ENCODE data around the gene DNM1. TPM values are rescaled to one million over a fixed set of nuclear protein-coding genes. Genes with fewer than 3 reads are reported as not detected.
A peak's percentile ranks its signal among the peaks of the same experiment; 100 is the strongest.

DNM1 gene
- total RNA-seq, 1 experiment from 2014 or later, result 2.0 TPM

DNA sequence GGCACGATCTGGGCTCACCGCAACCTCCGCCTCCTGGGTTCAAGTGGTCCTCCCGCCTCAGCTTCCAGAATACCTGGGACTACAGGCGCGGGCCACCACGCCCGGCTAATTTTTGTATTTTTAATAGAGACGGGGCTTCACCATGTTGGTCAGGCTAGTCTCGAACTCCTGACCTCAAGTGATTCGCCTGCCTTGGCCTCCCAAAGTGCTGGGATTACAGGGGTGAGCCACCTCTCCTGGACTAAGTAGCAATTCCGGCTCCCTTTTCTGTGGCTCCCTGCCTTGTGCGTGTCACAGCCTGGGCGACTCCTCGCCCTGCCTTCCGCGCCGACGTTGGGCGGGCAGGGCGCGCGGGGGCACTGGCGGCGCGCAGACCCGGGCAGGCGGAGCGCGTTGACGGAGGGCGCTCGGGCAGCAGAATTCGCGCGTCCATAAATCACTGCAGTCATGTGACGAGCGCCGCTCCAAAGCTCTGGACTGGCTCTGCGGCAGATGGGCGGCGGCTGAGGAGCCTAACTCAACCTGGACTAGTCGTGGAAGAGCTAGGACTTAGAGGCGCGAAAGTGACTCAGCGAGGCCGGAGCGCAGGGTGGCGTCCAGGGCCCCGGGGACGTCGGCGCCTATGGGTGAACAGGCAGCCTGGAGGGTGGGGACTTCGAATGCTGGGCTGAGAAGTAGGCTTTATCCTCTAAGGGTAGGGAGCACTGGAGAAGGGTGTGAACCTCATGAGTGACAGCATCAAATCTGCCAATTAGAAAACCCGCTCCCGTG lies 10.4 kb upstream of the DNM1 start:
- TF ChIP-seq, protein P1, sequence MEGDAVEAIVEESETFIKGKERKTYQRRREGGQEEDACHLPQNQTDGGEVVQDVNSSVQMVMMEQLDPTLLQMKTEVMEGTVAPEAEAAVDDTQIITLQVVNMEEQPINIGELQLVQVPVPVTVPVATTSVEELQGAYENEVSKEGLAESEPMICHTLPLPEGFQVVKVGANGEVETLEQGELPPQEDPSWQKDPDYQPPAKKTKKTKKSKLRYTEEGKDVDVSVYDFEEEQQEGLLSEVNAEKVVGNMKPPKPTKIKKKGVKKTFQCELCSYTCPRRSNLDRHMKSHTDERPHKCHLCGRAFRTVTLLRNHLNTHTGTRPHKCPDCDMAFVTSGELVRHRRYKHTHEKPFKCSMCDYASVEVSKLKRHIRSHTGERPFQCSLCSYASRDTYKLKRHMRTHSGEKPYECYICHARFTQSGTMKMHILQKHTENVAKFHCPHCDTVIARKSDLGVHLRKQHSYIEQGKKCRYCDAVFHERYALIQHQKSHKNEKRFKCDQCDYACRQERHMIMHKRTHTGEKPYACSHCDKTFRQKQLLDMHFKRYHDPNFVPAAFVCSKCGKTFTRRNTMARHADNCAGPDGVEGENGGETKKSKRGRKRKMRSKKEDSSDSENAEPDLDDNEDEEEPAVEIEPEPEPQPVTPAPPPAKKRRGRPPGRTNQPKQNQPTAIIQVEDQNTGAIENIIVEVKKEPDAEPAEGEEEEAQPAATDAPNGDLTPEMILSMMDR (IDR thresholded peaks at IDR 0.05; ENCODE audit: unreplicated experiment), result no peak
- intact Hi-C loops (cut with micrococcal nuclease), result loop anchor here (5.0 kb wide), 1 partner anchor 65 kb away; the partner anchor contains the start of gene PTGES2
- H3K36me3 Mint-ChIP-seq (ENCODE audit: insufficient read depth, unreplicated experiment), result peaks cover 23% of the 10 kb centered on the region
- CTCF ChIA-PET, result interaction anchor here (0.6 to 1.1 kb wide), 3 partner anchors 9 to 80 kb away, joined by 3 to 4 read pairs (median 3); no protein-coding TSS in a partner anchor
- peak; percentile 79 for DNase-seq (ENCODE audit: unreplicated experiment)
- H3K4me1 Mint-ChIP-seq (ENCODE audit: insufficient read depth, unreplicated experiment), result peaks cover 4% of the 10 kb centered on the region
- no peaks in the 10 kb centered on the region for H3K9me3 Mint-ChIP-seq (ENCODE audit: unreplicated experiment)
- no peaks in the 10 kb centered on the region for H3K27me3 Mint-ChIP-seq (ENCODE audit: insufficient read depth, unreplicated experiment)
- peak overlapping the region; percentile 93 for H3K27ac Mint-ChIP-seq (ENCODE audit: low read depth, unreplicated experiment)
- POLR2A ChIA-PET, result interaction anchor here (0.6 to 2.0 kb wide), 5 partner anchors 24 to 443 kb away, joined by 3 to 7 read pairs (median 4); no protein-coding TSS in a partner anchor
- BruUV-seq (replicated peaks), result no TSS peak
- peak overlapping the region; percentile 91 for H3K4me3 Mint-ChIP-seq (ENCODE audit: unreplicated experiment)

DNA sequence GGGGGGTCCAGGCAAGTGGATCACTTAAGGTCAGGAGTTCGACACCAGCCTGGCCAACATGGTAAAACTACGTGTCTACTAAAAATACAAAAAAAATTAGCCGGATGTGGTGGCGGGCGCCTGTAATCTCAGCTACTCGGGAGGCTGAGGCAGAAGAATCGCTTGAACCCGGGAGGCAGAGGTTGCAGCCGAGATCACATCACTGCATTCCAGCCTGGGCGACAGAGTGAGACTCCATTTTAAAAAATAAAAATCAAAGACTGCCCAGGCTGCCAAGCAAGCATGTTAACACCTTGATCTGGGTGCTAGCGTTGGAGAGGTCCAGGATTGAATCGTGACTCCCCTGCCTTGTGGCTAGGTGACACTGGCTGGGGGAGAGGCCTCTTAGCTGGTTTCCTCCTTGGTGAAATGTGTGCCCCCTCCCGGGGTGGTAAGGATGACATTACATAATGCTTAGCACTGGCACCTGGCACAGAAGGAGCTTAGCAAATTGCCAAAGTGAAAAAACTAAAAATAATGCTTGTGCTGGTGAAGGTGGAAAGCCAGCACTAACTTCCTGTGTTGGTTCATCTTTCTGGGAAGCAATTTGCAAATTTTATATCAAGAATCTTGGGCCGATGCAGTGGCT lies 9.6 kb upstream of the DNM1 start:
- Mint-ChIP-seq H3K27me3 (ENCODE audit: insufficient read depth, unreplicated experiment) (no peaks in the 10 kb centered on the region), H3K4me1 (ENCODE audit: insufficient read depth, unreplicated experiment) (peaks cover 4% of the 10 kb centered on the region), H3K4me3 (ENCODE audit: unreplicated experiment) (peak overlapping the region; percentile 91), H3K9me3 (ENCODE audit: unreplicated experiment) (no peaks in the 10 kb centered on the region), H3K36me3 (ENCODE audit: insufficient read depth, unreplicated experiment) (peaks cover 15% of the 10 kb centered on the region), H3K27ac (ENCODE audit: low read depth, unreplicated experiment) (no peak overlapping the region)
- CTCF ChIA-PET, result interaction anchor here (0.6 to 1.1 kb wide), 2 partner anchors 10 to 81 kb away, joined by 3 read pairs; no protein-coding TSS in a partner anchor
- POLR2A ChIA-PET, result interaction anchor here (1.4 to 2.0 kb wide), 3 partner anchors 23 to 148 kb away, joined by 3 to 7 read pairs (median 4); no protein-coding TSS in a partner anchor
- intact Hi-C loops (cut with micrococcal nuclease), result loop anchor here (5.0 kb wide), 1 partner anchor 66 kb away; the partner anchor contains the start of gene PTGES2
- TF ChIP-seq, protein P1 (IDR thresholded peaks at IDR 0.05; ENCODE audit: unreplicated experiment), result no peak
- BruUV-seq (replicated peaks), result no TSS peak
- no peak for DNase-seq (ENCODE audit: unreplicated experiment)

DNA sequence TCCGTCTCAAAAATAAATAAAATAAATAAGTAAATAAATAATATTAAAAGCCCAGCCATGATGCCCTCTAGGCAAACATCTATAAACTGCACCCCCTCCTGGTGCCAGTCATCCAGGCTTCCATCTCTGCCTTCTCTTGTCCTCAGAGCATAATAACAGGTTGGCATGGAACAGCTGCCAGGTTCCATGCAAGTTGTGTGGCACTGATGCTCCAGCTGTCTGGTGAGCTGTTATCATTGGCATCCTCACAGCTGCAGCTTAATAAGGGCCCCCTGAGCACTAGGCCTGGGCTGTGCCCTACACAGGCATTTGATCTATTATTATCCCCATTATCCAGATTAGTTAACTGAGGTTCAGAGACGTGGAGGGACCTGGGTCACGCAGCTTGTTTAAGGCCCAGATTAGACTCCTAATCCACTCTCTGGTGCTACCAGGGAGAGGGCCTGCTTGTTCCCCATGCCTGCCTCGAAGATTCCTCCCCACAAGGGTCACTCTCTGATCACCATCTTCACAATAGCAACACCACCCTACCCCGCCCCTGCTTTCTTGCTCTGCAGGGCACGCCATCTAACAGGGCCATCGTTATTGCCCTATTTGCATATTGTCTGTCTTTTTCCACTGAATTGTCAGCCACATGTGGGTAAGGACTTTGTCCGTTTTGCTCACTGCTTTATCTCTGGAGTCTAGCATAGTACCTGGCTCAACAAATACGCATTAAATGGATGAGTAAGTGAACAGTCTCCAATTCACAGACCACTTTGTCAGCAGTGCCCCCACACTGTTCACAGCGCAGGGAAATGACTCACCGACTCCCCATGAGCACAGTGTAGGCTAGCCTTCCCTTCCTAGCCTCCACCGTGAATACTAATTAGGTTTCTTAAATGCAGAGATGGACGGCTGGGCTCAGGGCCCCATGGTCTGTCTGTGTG lies 1.5 kb upstream of the DNM1 start:
- TF ChIP-seq, protein P1 (IDR thresholded peaks at IDR 0.05; ENCODE audit: unreplicated experiment), result no peak
- no peak for DNase-seq (ENCODE audit: unreplicated experiment)
- CTCF ChIA-PET, result interaction anchor here (0.6 kb wide), 2 partner anchors 11 to 434 kb away, joined by 3 read pairs; no protein-coding TSS in a partner anchor
- H3K27me3 Mint-ChIP-seq (ENCODE audit: insufficient read depth, unreplicated experiment), result peaks cover 20% of the 10 kb centered on the region
- POLR2A ChIA-PET, result no interaction called here
- H3K4me3 Mint-ChIP-seq (ENCODE audit: unreplicated experiment), result no peak overlapping the region
- no peaks in the 10 kb centered on the region for H3K9me3 Mint-ChIP-seq (ENCODE audit: unreplicated experiment)
- no peaks in the 10 kb centered on the region for H3K36me3 Mint-ChIP-seq (ENCODE audit: insufficient read depth, unreplicated experiment)
- H3K4me1 Mint-ChIP-seq (ENCODE audit: insufficient read depth, unreplicated experiment), result no peaks in the 10 kb centered on the region
- intact Hi-C loops (cut with micrococcal nuclease), result no loop called here
- no TSS peak for BruUV-seq (replicated peaks)
- H3K27ac Mint-ChIP-seq (ENCODE audit: low read depth, unreplicated experiment), result no peak overlapping the region
